Endodermal cell (in vitro differentiated cells): ENCODE results near the gene HNRNPD. TPM values are rescaled to one million over a fixed set of nuclear protein-coding genes. Genes with fewer than 3 reads are reported as not detected.
"Not testable (repeated sequence)": the region's sequence is repeated elsewhere in the genome, so short reads cannot be mapped to it uniquely, and the experiment has no call there.

Experiments
- DNase-seq: peaks from one replicate; pipeline ENCODE4 v3.0.0-alpha.2; 2017
- H3K27ac ChIP-seq: 2 replicates; pipeline ENCODE4 v1.5.1; 2013; ENCODE audit warnings: mild to moderate bottlenecking, low read depth, low read length, moderate library complexity
- H3K27me3 ChIP-seq: 2 replicates; pipeline ENCODE4 v1.6.1; 2013; ENCODE audit warnings: mild to moderate bottlenecking, low read length, moderate library complexity; ENCODE audit not compliant: insufficient read depth, control insufficient read depth, poor library complexity, severe bottlenecking
- H3K36me3 ChIP-seq: 2 replicates; pipeline ENCODE4 v1.7.0; 2013; ENCODE audit warnings: mild to moderate bottlenecking, low read length, moderate library complexity; ENCODE audit not compliant: control insufficient read depth, insufficient read depth
- H3K4me1 ChIP-seq: one replicate; pipeline ENCODE4 v1.7.0; 2013; ENCODE audit warnings: low read length; ENCODE audit not compliant: control insufficient read depth, insufficient read depth
- H3K4me3 ChIP-seq: 2 replicates; pipeline ENCODE4 v1.5.1; 2013; ENCODE audit warnings: mild to moderate bottlenecking, low read length, moderate library complexity
- H3K9ac ChIP-seq: 2 replicates; pipeline ENCODE4 v1.6.1; 2013; ENCODE audit warnings: mild to moderate bottlenecking, low read length, moderate library complexity; ENCODE audit not compliant: poor library complexity, severe bottlenecking; ENCODE audit errors: extremely low read depth
- H3K9me3 ChIP-seq: 2 replicates; pipeline ENCODE4 v1.6.1; 2013; ENCODE audit warnings: mild to moderate bottlenecking, low read length, moderate library complexity; ENCODE audit not compliant: control insufficient read depth
- H3K27ac Mint-ChIP-seq: 2 replicates; pipeline ENCODE4 v1.8.0; 2020; ENCODE audit warnings: mixed read lengths
- H3K27me3 Mint-ChIP-seq: 2 replicates; pipeline ENCODE4 v1.8.0; 2021; ENCODE audit warnings: mild to moderate bottlenecking, mixed read lengths; ENCODE audit not compliant: insufficient read depth
- H3K36me3 Mint-ChIP-seq: 2 replicates; pipeline ENCODE4 v1.8.0; 2020; ENCODE audit warnings: low read depth, mixed read lengths
- H3K4me1 Mint-ChIP-seq: 2 replicates; pipeline ENCODE4 v1.8.0; 2020; ENCODE audit warnings: mixed read lengths
- H3K4me3 Mint-ChIP-seq: 2 replicates; pipeline ENCODE4 v1.8.0; 2020; ENCODE audit warnings: mild to moderate bottlenecking, moderate library complexity, mixed read lengths
- H3K9me3 Mint-ChIP-seq: 2 replicates; pipeline ENCODE4 v1.8.0; 2020; ENCODE audit warnings: mild to moderate bottlenecking, mixed read lengths
- WGBS, 2 experiments: methylation state at CpG; one replicate each; pipeline versions ENCODE4 v1.1.5 to v1.1.7; 2013; ENCODE audit warnings: missing lambda C conversion rate in 2 of 2, mixed read lengths in 1 of 2; ENCODE audit not compliant: insufficient coverage in 1 of 2, insufficient read length in 1 of 2; 5-methylcytosine and 5-hydroxymethylcytosine counted together
- total RNA-seq, 2 donors: library from RNA; stranded (reverse); fragmentation: NEBNext Ultra II Directional in 1 of 2; extraction: Animal tissue kit (Norgen Biotek cat#: 25700) in 1 of 2; gene quantifications; 2 replicates in 1 of 2; 3 replicates in 1 of 2; pipeline ENCODE4 v1.2.1, GENCODE V29; 2021
- TF ChIP-seq, protein P1 (sequence below): fragments of 200-600 bp; sonication (generic); conservative IDR thresholded peaks from 2 replicates; pipeline ENCODE4 v1.5.0; 2021; ENCODE audit warnings: antibody characterized with exemption, mild to moderate bottlenecking

HNRNPD gene
- total RNA-seq, 2 donors from 2014 or later: 462 to 562 TPM

- no peaks in the 10 kb centered on the region for H3K27me3 ChIP-seq
- Mint-ChIP-seq H3K4me1 (no peaks in the 10 kb centered on the region), H3K27me3 (no peaks in the 10 kb centered on the region), H3K36me3 (no peaks in the 10 kb centered on the region), H3K4me3 (no peak overlapping the region), H3K27ac (no peak overlapping the region), H3K9me3 (peaks cover 13% of the 10 kb centered on the region)
- TF ChIP-seq, protein P1, sequence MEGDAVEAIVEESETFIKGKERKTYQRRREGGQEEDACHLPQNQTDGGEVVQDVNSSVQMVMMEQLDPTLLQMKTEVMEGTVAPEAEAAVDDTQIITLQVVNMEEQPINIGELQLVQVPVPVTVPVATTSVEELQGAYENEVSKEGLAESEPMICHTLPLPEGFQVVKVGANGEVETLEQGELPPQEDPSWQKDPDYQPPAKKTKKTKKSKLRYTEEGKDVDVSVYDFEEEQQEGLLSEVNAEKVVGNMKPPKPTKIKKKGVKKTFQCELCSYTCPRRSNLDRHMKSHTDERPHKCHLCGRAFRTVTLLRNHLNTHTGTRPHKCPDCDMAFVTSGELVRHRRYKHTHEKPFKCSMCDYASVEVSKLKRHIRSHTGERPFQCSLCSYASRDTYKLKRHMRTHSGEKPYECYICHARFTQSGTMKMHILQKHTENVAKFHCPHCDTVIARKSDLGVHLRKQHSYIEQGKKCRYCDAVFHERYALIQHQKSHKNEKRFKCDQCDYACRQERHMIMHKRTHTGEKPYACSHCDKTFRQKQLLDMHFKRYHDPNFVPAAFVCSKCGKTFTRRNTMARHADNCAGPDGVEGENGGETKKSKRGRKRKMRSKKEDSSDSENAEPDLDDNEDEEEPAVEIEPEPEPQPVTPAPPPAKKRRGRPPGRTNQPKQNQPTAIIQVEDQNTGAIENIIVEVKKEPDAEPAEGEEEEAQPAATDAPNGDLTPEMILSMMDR: no peak
- no peak overlapping the region for H3K27ac ChIP-seq
- WGBS, 2 experiments: 91 to 100% methylated on average over 1 to 4 of the region's 4 CpGs
- H3K36me3 ChIP-seq: no peaks in the 10 kb centered on the region
- H3K9ac ChIP-seq: no peak overlapping the region
- no peak overlapping the region for H3K4me3 ChIP-seq
- no peaks in the 10 kb centered on the region for H3K9me3 ChIP-seq
- no peak for DNase-seq
- H3K4me1 ChIP-seq: no peaks in the 10 kb centered on the region
These were observed 53.4 kb downstream of the HNRNPD start for GRCh38 chr4:82320351-82320750.

DNA sequence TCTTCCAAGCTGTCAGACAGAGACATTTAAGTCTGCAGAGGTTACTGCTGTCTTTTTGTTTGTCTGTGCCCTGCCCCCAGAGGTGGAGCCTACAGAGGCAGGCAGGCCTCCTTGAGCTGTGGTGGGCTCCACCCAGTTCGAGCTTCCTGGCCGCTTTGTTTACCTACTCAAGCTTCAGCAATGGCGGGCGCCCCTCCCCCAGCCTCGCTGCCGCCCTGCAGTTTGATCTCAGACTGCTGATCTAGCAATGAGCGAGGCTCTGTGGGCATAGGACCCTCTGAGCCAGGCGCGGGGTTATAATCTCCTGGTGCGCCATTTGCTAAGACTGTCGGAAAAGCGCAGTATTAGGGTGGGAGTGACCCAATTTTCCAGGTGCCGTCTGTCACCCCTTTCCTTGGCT, 70.7 kb downstream of the HNRNPD start:
- not testable (repeated sequence) for H3K9ac ChIP-seq, H3K36me3 ChIP-seq, H3K4me3 ChIP-seq, H3K27ac ChIP-seq, H3K36me3 Mint-ChIP-seq, H3K27ac Mint-ChIP-seq, H3K4me1 ChIP-seq, H3K27me3 ChIP-seq, H3K4me1 Mint-ChIP-seq, H3K4me3 Mint-ChIP-seq, H3K9me3 ChIP-seq, DNase-seq
- 82 to 92% methylated on average over 7 to 13 of the region's 13 CpGs for WGBS, 2 experiments
- Mint-ChIP-seq H3K9me3 (peaks cover 29% of the 10 kb centered on the region), H3K27me3 (peaks cover 10% of the 10 kb centered on the region)

Other genes with a start within 250 kb of the HNRNPD start
- gene HNRNPDL, start 56.5 kb upstream of the HNRNPD start, total RNA-seq: 100 to 1,000 TPM; 368 to 383 TPM
- gene ENOPH1, start 56.6 kb upstream of the HNRNPD start, total RNA-seq: 10 to 100 TPM; 47.1 to 57.3 TPM
- 10 to 100 TPM; 29.3 to 32.8 TPM for gene TMEM150C, start 188.0 kb upstream of the HNRNPD start, total RNA-seq